ENCODE data around the gene UBE3A.
A peak's percentile ranks its signal among the peaks of the same experiment; 100 is the strongest.
"Not testable (repeated sequence)": the region's sequence is repeated elsewhere in the genome, so short reads cannot be mapped to it uniquely, and the experiment has no call there.

UBE3A gene

DNA sequence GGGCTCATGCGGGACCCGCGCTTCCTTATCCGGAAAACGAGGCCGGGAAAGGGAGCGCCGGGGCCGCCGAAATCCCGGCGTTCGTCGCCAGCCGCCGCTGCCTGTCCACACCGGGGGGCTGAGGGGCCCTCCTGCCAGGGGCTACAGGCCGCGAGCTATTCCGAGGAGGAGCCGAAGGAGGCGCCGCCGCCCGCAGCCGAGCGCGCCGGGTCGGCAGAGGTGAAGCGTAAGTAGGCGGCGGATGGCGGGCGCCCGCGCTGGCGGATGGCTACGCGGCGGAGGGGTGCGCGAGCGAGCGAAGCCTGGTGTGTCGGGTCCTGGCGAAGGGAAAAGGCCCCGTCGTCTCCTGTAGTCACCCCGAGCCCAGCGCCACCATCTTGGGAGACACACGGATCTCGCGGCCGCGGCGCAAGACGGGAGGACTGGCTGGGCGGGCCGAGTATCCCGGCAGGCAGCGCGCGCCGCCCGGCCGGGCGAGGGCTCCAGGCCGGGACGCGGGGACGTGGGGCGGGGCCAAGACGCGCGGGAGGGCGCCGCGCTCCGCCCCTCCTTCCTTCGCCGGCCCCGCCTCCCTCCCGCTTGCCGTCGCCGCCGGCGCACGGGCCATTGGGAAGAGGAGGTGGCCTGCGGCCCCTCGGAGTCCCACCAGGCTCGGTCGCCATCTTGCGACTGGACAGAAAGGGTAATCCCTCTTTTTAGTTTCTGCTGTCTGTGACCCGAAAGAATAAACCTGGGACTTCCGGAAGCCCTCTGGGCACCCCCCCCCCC lies at the start of gene UBE3A:
TSS of gene UBE3A (minus strand) at position 424 of the 768 bp plus-strand sequence. CDS start 29,917 bp downstream, outside the sequence.
- peak; percentile 45 to 94 (median 88) for DNase-seq

GRCh38 chr15:25487226-25487884 lies 48.5 kb upstream of the UBE3A start:
- no peak for DNase-seq

DNA sequence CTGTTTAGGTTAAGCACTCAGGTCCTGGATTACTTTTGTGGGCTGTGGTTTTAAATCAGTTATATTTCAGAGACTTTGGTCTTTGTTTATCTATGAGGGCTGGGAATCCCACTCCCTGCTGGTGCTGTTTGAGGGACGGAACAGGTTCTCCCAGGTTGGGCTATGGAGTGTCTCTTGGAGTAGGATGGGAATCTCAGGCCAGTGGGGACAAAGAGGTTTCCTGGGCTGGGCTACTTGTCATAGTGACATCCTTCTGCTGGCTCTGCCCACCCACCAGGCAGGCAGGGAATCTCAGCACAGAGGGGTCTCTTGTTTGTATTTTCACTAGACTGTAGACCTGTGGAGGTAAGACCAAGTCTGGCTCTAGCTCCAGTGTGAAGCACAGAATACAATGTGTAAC lies 47.2 kb upstream of the UBE3A start:
- DNase-seq: no peak

GRCh38 chr15:25481208-25481859 lies 42.5 kb upstream of the UBE3A start:
- DNase-seq: peak in 29 of 58 donors; percentile 13 to 71 (median 42)

GRCh38 chr15:25478313-25478712 lies 39.5 kb upstream of the UBE3A start:
- DNase-seq: no peak

DNA sequence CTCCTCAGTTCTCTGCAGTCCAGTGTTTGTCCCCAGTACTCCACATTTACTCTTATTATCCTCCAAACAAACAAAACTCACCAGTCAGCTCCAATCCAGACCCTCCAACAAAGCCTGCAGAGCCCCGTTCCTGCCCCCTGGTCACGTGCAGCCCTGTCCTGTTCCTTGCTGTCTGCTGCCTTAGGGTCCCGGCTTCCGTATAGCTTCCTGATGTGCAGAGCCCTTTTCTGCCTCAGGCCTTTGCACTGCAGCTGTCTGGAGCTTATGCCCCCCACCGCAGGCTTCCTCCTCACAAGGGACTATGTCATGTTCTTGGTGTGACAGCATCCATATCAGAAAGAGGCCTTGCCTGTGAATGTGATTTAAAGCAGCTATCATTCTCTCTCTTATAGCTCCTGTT lies 39.0 kb upstream of the UBE3A start:
- DNase-seq: no peak

DNA sequence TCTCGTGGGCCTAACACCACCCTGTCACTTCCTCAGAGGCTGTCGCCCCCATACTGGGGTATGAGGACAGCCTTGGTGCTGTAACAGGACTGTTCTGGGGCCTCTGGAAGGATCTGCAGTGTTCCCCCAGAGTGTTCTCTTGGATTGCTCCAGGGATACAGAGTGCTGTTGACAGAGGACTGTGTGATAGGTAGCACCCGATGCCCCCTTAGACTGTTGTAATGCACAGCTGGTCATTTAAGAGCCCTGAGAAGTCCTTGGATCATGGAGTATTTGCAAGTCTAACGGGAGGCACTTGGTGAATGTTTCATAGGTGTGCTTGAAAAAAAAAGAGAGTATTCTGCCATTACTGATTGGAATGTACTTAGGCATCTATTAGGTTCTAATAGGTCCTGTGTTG lies 35.4 kb upstream of the UBE3A start:
- no peak for DNase-seq

DNA sequence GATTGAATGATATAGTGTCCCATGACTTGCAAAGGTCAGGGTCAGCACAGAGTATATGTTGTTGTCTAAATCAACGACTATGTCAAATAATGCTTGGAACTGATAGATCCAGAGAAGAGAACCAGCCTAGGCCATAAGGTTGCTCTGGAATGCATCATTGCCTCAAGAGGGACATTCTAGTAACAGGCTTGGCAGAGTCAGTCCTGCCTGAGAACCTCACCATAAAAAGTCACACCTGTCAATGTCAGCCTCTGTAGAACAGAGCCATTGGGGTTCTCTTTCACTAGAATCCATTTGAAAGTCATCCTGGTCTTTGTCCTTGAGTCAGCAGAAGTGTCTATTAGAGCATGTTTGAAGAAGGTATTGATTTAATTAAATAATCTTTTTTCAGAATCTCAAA lies 31.4 kb upstream of the UBE3A start:
- DNase-seq: no peak

- no peak for DNase-seq
These were observed 30.6 kb upstream of the UBE3A start for GRCh38 chr15:25469377-25469776.

GRCh38 chr15:25468611-25469010 lies 29.8 kb upstream of the UBE3A start:
- DNase-seq: no peak

- DNase-seq: no peak
These were observed 27.0 kb upstream of the UBE3A start for GRCh38 chr15:25465835-25466234.

GRCh38 chr15:25464784-25465183 lies 26.0 kb upstream of the UBE3A start:
- DNase-seq: no peak

GRCh38 chr15:25464383-25464782 lies 25.6 kb upstream of the UBE3A start:
- no peak for DNase-seq

DNA sequence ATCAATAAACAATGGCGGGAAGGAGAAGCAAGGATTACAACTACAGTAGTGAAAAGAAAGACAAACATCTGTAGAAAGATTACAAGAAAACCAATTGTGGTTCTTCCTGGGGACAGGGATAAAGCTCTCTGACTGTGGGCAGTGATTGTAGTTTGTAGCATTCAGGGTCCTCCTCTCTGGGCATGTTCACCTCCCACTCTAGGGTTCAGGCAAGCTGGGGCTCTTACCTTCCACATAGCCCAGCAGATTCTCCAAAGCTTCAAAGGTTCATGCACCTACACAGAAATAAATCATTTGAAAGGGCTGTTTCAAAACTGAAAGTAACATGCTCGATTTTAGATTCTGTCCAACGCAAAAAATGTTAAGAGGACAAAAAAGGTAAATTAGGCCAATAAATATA lies 17.4 kb upstream of the UBE3A start:
- DNase-seq: no peak

GRCh38 chr15:25455226-25455625 lies 16.4 kb upstream of the UBE3A start:
- DNase-seq: no peak

DNA sequence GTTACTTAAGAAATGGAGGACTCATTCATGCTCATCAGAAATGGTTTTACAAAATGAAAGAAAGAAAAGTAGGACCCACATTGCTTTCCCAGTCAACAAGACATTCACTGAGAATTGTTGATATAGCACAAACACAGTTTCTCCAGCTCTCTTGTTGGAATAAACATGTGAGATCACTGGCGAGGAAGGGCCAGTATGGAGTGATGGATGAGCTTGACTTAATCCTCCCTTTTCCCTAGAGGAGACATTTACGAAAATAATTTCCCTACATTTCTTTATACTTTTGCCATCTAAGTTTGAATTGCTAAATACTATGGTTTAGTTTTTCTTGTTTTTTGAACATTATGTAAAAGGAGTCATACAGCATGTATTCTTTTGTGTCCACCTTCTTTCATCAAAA lies 15.9 kb upstream of the UBE3A start:
- no peak for DNase-seq

DNA sequence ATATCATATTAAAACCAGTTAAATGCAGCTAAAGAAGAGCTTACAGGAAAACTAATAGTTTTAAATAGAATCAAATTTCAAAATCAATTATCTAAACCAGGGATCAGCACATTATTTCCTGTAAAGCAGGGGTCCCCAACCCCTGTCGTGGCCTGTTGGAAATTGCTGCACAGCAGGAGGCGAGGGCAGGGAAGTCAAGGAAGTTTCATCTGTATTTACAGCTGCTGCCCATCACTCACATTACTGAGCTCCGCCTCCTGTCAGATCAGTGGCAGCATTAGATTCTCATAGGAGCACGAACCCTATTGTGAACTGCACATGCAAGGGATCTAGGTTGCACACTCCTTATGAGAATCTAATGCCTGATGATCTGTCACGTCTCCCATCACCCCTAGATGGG lies 14.4 kb upstream of the UBE3A start:
- not testable (repeated sequence) for DNase-seq

DNA sequence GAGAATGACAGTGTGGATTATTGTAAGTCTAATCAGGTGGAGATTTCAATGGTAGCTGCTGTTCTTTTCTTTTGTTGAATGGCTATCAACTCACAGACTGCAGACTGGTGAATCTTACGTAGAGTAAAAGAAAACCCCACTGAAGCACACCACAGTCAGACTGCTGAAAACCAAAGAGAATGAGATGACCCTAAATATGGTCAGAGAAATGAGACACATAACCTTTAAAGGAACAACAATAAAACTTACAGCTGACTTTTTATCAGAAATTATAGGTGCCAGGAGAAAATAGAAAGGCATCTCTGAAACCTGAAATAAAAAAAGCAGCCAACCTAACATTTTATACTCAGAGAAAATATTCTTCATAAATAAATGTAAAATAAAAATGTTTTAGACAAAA lies 12.7 kb upstream of the UBE3A start:
- DNase-seq: no peak

GRCh38 chr15:25450163-25450562 lies 11.3 kb upstream of the UBE3A start:
- no peak for DNase-seq

DNA sequence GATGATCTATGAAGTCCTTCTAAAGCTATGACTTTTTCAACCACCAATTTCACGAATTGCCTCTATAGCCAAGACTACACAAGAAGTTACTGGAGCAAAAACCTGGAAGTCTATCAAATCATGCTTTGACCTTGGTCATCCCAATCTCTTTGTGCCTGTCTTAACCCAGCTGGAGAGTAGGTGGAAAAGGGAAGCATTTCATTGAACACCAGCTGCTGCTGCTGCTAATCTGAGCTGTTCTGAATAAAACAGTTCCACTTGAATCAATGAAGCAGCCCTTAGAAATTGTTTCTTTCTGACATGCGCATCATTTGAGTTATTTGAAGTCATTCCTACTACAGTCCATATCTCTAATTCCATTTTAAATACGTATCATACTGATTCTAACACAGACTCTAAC lies 7.3 kb upstream of the UBE3A start:
- no peak for DNase-seq

- DNase-seq: no peak
These were observed 6.6 kb upstream of the UBE3A start for GRCh38 chr15:25445412-25445811.

GRCh38 chr15:25441111-25441510 lies 2.3 kb upstream of the UBE3A start:
- no peak for DNase-seq
